ENCODE measurements around the gene TBL3. TPM values are rescaled to one million over a fixed set of nuclear protein-coding genes. Genes with fewer than 3 reads are reported as not detected.
A peak's percentile ranks its signal among the peaks of the same experiment; 100 is the strongest.

Gene TBL3
- total and polyA plus RNA-seq, 7 donors, result 31.5 to 78.0 (median 41.8) TPM

DNA sequence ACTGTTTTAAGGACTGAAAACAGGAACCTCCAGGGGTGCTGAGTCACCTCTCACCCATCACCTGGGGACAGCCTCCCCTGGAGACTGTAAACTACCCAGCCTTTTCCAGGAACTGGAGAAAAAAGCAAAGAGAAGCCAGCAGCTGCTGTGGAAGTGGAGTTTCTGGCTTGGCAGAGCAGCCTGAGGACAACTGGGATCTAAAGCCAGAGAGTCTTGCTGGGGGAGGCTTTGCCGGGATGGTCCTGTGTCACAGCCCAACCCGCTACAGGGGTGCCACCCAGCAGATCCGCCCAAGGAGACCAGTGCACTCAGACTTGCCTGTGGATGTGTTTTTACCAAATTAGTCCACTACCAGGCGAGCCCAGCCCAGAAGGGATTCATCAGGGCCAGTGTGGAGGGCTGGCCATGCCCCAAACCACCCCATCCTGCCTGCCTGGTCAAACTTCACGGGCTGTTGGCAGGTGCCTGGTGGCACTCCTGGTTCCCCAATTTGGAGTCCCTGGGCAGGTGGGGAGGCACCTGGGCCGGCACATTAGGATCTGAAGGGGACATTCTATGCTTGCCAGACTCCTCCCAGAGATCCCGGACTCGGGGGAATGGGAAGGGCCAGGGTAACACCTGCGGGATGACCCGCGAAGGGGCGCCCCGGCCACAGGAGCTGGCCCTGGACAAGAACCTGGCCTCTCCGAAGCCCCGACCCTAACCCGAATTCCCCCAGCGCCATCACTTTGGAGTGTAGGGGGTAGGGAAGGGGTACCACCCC is 29.6 kb upstream of the TBL3 start:
- Histone ChIP-seq H3K9me3 (no peaks in the 10 kb centered on the region), H3K27ac (peak overlapping the region; percentile 89), H3K4me3 (peak overlapping the region; percentile 85), H3K27me3 (ENCODE audit: insufficient read depth in 3 of 3, low read length in 2 of 3) (no peaks in the 10 kb centered on the region), H3K4me1 (peaks cover 60% of the 10 kb centered on the region), H3K36me3 (ENCODE audit: insufficient read depth in 1 of 2, low read depth in 1 of 2) (peaks cover 7 to 45% of the 10 kb centered on the region in 2 donors)
- no peak for DNase-seq
- TF ChIP-seq, protein P1, sequence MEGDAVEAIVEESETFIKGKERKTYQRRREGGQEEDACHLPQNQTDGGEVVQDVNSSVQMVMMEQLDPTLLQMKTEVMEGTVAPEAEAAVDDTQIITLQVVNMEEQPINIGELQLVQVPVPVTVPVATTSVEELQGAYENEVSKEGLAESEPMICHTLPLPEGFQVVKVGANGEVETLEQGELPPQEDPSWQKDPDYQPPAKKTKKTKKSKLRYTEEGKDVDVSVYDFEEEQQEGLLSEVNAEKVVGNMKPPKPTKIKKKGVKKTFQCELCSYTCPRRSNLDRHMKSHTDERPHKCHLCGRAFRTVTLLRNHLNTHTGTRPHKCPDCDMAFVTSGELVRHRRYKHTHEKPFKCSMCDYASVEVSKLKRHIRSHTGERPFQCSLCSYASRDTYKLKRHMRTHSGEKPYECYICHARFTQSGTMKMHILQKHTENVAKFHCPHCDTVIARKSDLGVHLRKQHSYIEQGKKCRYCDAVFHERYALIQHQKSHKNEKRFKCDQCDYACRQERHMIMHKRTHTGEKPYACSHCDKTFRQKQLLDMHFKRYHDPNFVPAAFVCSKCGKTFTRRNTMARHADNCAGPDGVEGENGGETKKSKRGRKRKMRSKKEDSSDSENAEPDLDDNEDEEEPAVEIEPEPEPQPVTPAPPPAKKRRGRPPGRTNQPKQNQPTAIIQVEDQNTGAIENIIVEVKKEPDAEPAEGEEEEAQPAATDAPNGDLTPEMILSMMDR (IDR thresholded peaks at IDR 0.05), result no peak
- intact Hi-C loops (cut with DNase I), result loop anchor here in 1 of 2 donors (10.0 kb wide), 1 partner anchor 167 kb away; the partner anchor contains the start of genes EME2, MRPS34 and NME3
- ATAC-seq, result peak; percentile 0 to 18 (median 4)
- 4 to 10% (median 9%) methylated on average over 15 to 17 of the region's 17 CpGs for WGBS, 3 donors

DNA sequence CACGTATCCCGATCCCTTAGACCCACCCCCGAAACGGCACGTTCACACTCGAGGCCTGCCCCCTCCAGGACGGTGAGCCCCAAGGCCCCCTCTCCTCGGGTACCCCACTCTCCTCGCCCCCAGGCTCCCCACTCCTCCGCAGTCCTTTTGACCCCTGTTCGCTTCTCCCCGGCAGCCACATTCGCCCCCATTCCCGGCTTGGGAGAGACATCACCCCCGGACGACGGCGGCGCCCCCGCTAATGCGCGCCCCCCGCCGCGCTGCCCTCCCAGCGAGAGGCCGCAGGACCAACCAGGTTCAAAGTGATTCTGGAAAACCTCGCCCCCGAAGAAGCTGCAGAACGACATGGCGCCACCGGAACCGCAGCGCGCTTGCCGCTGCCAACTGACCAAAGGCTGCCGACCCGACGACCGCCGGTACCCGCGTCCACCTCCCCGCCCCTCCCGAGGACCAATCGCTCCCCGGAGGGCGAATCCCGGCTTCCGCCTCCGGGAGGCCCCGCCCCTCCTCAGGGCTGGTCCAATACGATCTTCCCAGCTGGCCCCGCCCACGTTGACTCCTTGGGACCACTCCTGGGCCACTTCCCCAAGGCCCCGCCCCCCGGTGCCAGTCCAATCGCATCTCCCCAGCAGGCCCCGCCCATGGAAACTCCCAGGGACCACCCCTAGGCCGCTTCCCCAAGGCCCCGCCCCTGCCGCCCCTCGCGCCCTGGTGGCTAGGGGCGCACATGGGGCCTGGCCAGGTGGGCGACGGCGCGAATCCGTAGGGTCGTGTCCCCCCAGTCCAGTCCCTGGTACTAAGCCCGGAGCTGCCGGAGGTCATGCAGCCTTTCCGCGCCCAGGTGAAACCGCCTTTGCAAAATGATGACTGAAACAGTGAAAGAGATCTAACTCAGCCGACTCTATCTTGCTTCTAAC is 28.8 kb upstream of the TBL3 start, which contains the start of gene MSRB1:
Gene MSRB1, minus strand, starts transcription at position 390 of the 917 bp plus-strand sequence. Its CDS starts 43 bp downstream, at position 347.
- Histone ChIP-seq H3K36me3 (ENCODE audit: insufficient read depth in 1 of 2, low read depth in 1 of 2) (peaks cover 7 to 36% of the 10 kb centered on the region in 2 donors), H3K4me3 (peak within 1 kb of the TSS; percentile 85), H3K27ac (peak within 1 kb of the TSS; percentile 89), H3K27me3 (ENCODE audit: insufficient read depth in 3 of 3, low read length in 2 of 3) (no peaks in the 10 kb centered on the region), H3K9me3 (no peaks in the 10 kb centered on the region), H3K4me1 (peaks cover 65% of the 10 kb centered on the region)
- intact Hi-C loops (cut with DNase I), result loop anchor here in 1 of 2 donors (10.0 kb wide), 1 partner anchor 168 kb away; the partner anchor contains the start of genes EME2, MRPS34 and NME3
- DNase-seq (peak; percentile 100), ATAC-seq (peak; percentile 83 to 86 (median 84))
- TF ChIP-seq, protein P1 (IDR thresholded peaks at IDR 0.05), result no peak
- 1 to 3% (median 3%) methylated on average over 53 to 77 of the region's 77 CpGs for WGBS, 3 donors

DNA sequence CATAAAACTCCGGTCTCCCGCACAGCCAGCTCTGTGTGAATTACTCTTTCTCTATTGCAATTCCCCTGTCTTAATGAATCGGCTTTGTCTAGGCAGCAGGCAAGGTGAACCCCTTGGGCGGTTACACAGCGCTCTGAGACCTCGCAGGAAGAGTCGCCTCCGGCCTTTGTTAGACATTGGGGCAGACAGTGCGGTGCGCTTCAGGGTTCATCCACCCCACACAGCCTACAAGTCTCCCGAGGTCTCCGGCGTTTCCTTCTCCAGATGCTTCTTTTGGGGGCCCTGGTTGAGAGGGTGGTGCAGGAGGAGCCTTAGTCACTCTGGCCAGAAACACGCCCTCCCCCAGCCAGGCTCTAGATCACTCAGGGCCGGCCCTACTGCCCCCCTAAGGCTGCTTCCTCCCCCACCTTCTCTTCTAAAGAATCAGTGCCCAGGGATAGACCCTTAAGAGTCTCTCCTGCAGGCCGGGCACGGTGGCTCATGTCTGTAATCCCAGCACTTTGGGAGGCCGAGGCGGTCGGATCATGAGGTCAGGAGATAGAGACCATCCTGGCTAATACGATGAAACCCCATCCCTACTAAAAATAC is 27.1 kb upstream of the TBL3 start:
- intact Hi-C loops (cut with DNase I), result loop anchor here in 1 of 2 donors (10.0 kb wide), 1 partner anchor 170 kb away; the partner anchor contains the start of genes EME2, MRPS34 and NME3
- Histone ChIP-seq H3K27me3 (ENCODE audit: insufficient read depth in 3 of 3, low read length in 2 of 3) (no peaks in the 10 kb centered on the region), H3K4me1 (peaks cover 62% of the 10 kb centered on the region), H3K4me3 (no peak overlapping the region), H3K9me3 (no peaks in the 10 kb centered on the region), H3K36me3 (ENCODE audit: insufficient read depth in 1 of 2, low read depth in 1 of 2) (peaks cover 0 to 20% of the 10 kb centered on the region in 2 donors), H3K27ac (peak overlapping the region; percentile 89)
- no peak for DNase-seq
- TF ChIP-seq, protein P1 (IDR thresholded peaks at IDR 0.05), result no peak
- ATAC-seq, result no peak
- whole genome bisulfite sequencing, 3 donors, result 68 to 85% (median 76%) methylated on average over 21 of the region's 21 CpGs

DNA sequence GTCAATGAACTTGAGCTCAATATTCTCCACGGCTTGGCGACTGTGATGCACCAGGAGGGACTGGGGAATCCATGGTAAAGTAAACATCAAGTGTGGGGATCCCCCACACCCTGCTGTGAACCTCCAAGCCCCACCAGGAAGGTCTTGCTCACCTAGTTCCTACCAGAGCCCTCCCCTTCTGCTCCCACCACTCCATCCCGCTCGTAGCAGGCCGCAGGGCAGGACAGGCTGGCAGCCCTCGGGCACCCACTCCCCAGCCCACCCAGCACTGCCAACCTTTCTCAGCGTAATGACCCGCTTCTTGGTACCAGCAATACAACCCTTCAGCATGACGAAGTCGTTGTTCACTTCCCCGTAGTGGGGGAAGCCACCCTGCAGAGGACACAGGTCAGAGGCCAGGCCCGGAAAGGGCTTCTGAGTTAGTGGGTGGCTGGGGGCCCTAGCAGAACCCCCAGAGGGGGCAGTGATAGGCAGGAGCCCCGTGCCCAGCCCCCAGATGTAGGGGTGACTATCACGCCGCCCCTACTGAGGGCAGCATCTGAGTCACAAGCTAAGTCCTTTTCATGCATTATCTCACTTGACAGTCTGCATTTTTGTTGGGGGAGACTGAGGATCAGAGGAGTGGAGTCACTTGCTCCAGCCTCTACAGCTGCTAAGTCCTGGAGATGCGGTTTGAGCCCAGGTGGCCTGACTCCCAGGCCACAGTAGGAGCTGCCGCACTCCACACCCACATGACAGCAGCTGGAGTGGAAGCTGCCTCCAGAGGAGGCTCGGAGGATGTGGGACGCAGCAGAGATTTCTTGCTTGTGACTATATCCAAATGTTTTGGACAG is 26.1 kb upstream of the TBL3 start:
- TF ChIP-seq, protein P1 (IDR thresholded peaks at IDR 0.05), result no peak
- H3K27me3 ChIP-seq (ENCODE audit: insufficient read depth in 3 of 3, low read length in 2 of 3), result no peaks in the 10 kb centered on the region
- intact Hi-C loops (cut with DNase I), result loop anchor here in 1 of 2 donors (10.0 kb wide), 1 partner anchor 171 kb away; the partner anchor contains the start of genes EME2, MRPS34 and NME3
- H3K4me3 ChIP-seq, result no peak overlapping the region
- H3K4me1 ChIP-seq, result peaks cover 59% of the 10 kb centered on the region
- no peak for ATAC-seq
- DNase-seq, result no peak
- peak overlapping the region; percentile 89 for H3K27ac ChIP-seq
- peaks cover 0 to 9% of the 10 kb centered on the region in 2 donors for H3K36me3 ChIP-seq (ENCODE audit: insufficient read depth in 1 of 2, low read depth in 1 of 2)
- 76 to 80% (median 78%) methylated on average over 19 of the region's 19 CpGs for WGBS, 3 donors
- H3K9me3 ChIP-seq, result no peaks in the 10 kb centered on the region
